ENCODE results near the gene ONECUT3. TPM values are rescaled to one million over a fixed set of nuclear protein-coding genes. Genes with fewer than 3 reads are reported as not detected.

The ONECUT3 gene
- total RNA-seq, 2 experiments from 2014 or later = not detected

- ChIA-PET CTCF (interaction anchor here (1.3 to 3.4 kb wide), 3 partner anchors 10 to 219 kb away, joined by 3 to 17 read pairs (median 3); no protein-coding TSS in a partner anchor), POLR2A (interaction anchor here (1.1 kb wide), 1 partner anchor 160 kb away, joined by 3 read pairs; no protein-coding TSS in a partner anchor)
Observed at GRCh38 chr19:1765232-1765903, 12.1 kb downstream of the ONECUT3 start.

DNA sequence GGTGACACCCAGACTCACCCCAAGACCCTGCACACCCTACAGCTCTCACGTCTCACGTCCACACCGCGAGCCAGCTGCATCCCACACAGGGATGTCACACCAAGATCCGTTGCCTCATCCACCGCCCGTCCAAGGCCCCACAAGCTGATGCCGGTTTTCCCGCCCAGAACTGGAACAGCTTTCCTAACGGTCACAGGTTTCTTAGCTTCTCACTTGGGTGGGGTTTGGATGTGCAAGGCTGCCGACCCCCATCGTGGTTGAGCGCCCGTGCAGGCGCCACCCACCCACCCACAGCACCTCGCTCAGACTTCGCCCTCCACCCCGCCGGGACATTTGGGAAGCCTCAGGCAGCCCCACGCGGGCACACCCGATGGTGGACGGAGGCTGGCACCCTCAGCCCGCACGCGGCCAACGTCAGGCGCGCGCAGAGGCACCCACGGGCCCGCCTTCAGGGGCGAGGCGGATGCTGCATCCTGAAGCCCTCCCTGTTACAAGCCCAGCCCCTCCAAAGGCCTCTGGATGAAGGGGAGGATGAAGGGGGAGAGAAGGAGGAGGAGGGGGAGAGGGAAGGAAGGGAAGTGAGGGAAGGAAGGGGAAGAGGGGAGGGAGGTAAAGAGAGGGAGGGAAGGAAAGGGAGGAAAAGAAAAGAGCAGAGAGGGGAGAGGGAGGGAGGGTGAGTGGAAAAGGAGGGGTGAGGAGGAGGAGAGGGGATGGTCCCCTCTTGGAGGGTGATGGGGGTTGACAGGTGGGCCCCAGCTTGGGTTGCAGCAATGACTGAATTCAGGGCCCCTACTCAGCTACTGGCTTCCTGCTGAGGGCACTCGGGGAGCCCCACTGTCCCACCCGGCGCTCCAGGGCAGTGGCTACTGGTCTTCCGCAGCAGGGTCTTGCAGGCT, 12.8 kb downstream of the ONECUT3 start:
- CTCF ChIA-PET = interaction anchor here (0.8 to 3.4 kb wide), 7 partner anchors 9 to 220 kb away, joined by 3 to 17 read pairs (median 3); no protein-coding TSS in a partner anchor

GRCh38 chr19:1766800-1767352, 13.6 kb downstream of the ONECUT3 start:
- POLR2A ChIA-PET = no interaction called here

More for the DNA sequence above, 12.8 kb downstream of the ONECUT3 start:
- POLR2A ChIA-PET = interaction anchor here (1.1 kb wide), 1 partner anchor 160 kb away, joined by 3 read pairs; no protein-coding TSS in a partner anchor

GRCh38 chr19:1767464-1767933, 14.2 kb downstream of the ONECUT3 start:
- CTCF ChIA-PET = interaction anchor here (0.6 to 3.4 kb wide), 7 partner anchors 16 to 235 kb away, joined by 3 to 17 read pairs (median 4); no protein-coding TSS in a partner anchor

More at GRCh38 chr19:1766800-1767352, 13.6 kb downstream of the ONECUT3 start:
- CTCF ChIA-PET = interaction anchor here (0.6 to 3.4 kb wide), 8 partner anchors 15 to 235 kb away, joined by 3 to 17 read pairs (median 4); no protein-coding TSS in a partner anchor

DNA sequence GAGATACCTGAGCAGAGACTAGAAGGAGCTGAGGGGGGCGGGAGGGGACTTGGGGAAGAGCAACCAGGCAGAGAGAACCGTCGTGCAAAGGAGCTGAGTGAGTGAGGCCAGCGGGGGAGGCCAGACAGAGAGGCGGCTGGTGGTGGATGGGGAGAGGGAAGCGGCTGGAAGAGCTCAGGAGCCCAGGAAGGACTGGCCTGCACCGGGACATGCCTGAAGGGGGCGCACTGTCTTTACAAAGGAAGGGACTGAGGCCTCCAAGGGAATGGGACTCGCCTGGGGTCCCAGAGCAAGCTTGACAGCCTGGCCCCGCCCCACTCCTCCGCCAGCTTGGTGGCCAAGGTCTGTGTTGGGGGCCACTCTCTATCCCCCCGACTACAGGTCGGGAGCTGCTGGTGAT, 14.9 kb downstream of the ONECUT3 start:
- CTCF ChIA-PET = interaction anchor here (0.6 to 3.4 kb wide), 4 partner anchors 17 to 227 kb away, joined by 3 to 17 read pairs (median 4); no protein-coding TSS in a partner anchor
- POLR2A ChIA-PET = no interaction called here

More at GRCh38 chr19:1767464-1767933, 14.2 kb downstream of the ONECUT3 start:
- POLR2A ChIA-PET = no interaction called here

DNA sequence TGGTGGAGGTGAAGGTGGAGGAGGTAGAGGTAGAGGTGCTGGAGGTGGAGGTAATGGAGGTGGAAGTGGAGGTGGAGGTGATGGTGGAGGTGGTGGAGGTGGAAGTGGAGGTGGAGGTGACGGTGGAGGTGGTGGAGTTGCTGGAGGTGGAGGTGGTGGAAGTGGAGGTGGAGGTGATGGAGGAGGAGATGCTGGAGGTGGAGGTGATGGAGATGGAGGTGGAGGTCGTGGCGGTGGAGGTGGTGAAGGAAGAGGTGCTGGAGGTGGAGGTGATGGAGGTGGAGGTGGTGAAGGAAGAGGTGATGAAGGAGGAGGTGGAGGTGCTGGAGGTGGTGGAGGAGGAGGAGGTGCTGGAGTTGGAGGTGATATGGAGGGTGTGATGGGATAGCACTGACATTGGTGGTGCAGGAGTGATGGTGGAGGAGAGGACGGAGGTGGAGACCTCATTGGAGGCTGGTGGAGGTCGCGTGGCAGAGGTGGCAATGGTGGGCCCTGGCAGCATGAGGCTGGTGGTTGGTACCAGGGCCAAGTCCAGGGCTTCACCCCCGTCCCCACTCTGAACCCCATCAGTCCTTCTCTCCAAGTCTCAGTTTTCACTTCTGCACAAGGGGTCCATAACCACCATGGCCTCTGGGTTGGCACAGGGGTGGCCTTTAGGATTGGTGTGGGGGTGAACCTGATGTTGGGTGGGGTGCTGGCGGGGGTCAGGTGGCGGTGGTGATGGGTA, 15.8 kb downstream of the ONECUT3 start:
- ChIA-PET CTCF (interaction anchor here (0.9 kb wide), 1 partner anchor 97 kb away, joined by 6 read pairs; no protein-coding TSS in a partner anchor), POLR2A (no interaction called here)

DNA sequence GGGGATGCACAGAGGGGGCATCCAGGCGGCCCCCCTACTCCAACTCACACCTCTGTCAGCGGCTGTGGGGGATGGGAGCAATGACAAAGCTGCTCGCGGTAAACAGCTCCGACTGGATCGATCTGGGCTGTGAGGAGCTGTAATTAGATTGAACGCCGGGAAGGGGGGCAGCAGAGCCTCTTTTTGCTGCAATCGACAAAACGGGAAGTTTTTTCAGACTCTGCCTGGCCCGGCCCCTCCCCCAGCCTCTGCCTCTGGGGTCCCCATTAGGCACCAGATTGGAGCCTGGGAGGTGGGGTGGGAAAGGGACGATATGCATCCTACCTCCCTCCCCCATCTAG, 16.3 kb downstream of the ONECUT3 start:
- ChIA-PET POLR2A (no interaction called here), CTCF (no interaction called here)

- POLR2A ChIA-PET = interaction anchor here (0.5 kb wide), 1 partner anchor 218 kb away, joined by 3 read pairs; no protein-coding TSS in a partner anchor
- CTCF ChIA-PET = interaction anchor here (0.9 to 1.9 kb wide), 4 partner anchors 17 to 225 kb away, joined by 3 to 6 read pairs (median 4); no protein-coding TSS in a partner anchor
Observed at GRCh38 chr19:1770866-1771576, 17.7 kb downstream of the ONECUT3 start.

GRCh38 chr19:1773184-1773583, 19.9 kb downstream of the ONECUT3 start:
- POLR2A ChIA-PET = no interaction called here
- CTCF ChIA-PET = interaction anchor here (0.5 to 1.9 kb wide), 4 partner anchors 10 to 52 kb away, joined by 3 to 6 read pairs (median 3); no protein-coding TSS in a partner anchor

GRCh38 chr19:1774989-1775772, 21.9 kb downstream of the ONECUT3 start:
- ChIA-PET CTCF (interaction anchor here (0.5 to 1.1 kb wide), 2 partner anchors 10 to 51 kb away, joined by 3 to 5 read pairs; no protein-coding TSS in a partner anchor), POLR2A (interaction anchor here (0.7 kb wide), 1 partner anchor 547 kb away, joined by 4 read pairs; no protein-coding TSS in a partner anchor)

DNA sequence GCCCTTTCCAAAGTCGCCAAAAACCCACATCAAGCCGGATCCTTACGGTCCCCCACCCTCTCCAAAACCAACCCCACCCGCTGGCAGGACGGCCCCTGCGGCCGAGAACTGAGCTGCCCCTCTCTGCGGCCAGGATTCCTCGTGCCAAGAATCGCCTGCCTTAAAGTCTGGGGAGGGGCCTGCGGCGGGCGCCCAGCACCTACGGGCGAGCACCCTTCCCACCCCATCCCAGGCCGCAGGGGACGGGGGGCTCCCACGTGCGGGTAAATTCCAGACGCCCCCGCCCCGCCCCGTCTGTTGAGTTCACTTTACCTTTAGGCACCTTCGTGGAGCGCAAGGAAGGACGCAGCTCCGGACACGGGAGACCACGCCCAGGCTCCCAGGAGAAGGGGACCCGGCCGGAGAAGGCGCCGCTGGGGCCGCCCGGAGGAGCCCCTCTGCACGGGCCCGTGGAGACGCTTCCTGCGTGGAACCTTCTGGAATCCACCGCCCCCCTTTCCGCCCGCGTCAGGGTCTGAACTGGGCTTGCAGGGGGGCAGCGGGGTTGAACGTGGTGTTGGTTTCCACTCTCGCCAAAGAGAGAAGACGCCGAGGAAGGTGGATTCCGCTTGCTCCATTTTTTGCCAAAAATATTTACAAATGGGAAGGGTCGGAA, 22.8 kb downstream of the ONECUT3 start:
- CTCF ChIA-PET = interaction anchor here (0.8 to 2.0 kb wide), 3 partner anchors 11 to 121 kb away, joined by 3 to 5 read pairs (median 4); no protein-coding TSS in a partner anchor
- POLR2A ChIA-PET = no interaction called here

DNA sequence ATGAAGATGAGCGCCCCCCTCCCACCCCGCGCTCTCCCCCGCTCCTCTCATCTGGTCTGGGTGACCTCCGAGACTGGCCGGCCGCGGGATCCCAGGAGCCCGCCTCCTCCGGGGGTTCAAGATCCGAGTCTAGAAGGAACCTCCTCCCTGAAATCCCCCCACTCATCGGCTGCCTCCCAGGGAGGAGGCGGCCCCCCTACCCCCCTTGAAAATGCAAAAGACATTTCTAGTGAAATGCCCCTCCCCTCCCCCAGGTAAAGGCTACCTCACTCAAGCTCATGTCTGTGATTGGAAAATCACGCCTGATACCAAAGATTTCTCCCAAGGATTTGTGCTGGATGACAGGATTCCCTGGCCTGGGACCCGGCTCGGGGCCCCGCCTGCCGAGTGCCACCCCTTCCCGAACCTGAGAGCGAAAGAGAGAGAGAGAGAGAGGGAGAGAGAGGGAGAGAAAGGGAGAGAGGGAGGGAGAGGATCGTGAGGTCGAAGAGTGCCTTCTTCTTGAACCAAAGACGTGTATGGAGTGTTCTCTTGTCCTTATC, 23.4 kb downstream of the ONECUT3 start:
- ChIA-PET POLR2A (no interaction called here), CTCF (interaction anchor here (0.6 to 2.0 kb wide), 4 partner anchors 12 to 317 kb away, joined by 3 to 6 read pairs (median 4); no protein-coding TSS in a partner anchor)

DNA sequence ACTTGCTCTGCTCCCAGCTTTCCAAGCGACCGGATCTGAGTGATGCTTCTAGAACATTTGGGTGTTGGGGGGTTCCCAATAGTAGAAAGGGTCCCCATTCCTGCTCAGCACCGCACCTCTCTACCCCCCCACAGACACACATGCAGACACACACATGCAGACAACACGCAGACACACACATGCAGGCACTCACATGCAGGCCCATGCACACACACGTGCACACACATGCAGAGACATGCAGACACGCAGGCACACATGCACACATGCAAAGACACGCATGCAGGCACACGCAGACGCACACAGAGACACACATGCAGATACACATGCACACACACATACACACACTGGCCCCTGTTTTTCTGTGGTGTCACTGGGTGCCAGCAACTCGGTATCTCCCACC, 23.8 kb downstream of the ONECUT3 start:
- CTCF ChIA-PET = interaction anchor here (0.6 to 2.0 kb wide), 5 partner anchors 11 to 316 kb away, joined by 3 to 6 read pairs (median 3); no protein-coding TSS in a partner anchor
- POLR2A ChIA-PET = no interaction called here

- ChIA-PET POLR2A (no interaction called here), CTCF (interaction anchor here (0.6 to 1.3 kb wide), 2 partner anchors 107 to 154 kb away, joined by 3 to 5 read pairs; no protein-coding TSS in a partner anchor)
Observed at GRCh38 chr19:1779574-1779973, 26.3 kb downstream of the ONECUT3 start.

DNA sequence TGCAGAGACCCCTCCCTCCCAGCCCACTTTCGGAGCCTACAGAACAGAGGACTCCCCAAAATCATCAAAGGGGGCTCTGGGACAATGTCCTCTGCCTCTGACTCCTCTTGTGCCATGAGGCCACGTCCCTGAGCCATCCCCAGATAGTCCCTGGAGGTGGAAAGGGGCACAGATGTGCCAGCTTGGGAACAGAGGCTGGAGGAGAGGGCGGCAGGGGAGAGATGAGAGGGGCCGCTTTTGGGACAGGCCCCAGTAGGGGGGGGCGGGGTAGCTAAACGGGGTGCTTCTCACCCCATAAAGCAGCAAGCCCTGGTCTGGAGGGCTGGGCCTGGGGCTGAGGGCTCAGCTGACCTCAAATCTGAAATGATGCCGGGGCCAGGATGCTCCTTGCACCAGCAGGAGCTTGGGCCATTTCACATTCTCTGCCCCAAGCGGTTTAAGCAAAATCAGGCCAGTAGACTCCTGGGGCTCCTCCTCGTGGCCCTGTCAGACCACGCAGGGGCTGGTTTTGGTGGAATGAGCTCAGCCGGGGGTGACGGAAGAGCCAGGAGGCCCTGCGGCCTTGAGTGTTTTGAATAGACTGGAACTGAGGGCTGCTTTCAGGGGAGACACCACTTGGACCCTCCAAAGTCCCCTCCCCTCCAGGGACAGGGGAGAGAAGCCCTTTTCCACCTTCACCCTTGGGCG, 27.1 kb downstream of the ONECUT3 start:
- ChIA-PET POLR2A (interaction anchor here (0.5 kb wide), 1 partner anchor 128 kb away, joined by 3 read pairs; the partner anchor contains the start of gene TCF3), CTCF (interaction anchor here (0.6 to 2.2 kb wide), 7 partner anchors 10 to 291 kb away, joined by 3 to 11 read pairs (median 3); no protein-coding TSS in a partner anchor)
